ENCODE results near the gene THADA.

DNA sequence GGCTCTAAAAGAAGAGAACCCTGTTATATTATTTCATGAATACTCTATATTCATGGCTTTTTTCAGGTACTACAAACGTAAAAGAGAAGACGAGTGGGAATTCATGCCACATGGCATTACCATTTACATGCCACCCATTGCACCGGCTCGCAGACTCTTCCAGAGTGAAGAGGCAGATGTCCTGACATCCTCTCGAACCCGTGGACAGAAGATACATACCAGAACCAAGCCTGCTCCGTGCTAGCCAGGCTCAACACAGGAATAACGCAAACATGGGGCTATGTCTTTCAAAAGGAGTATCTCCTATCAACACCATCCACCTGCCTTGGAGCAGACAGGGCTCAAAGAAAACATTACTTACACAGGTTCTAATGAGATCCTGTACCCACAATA is 168.8 kb downstream of the THADA start:
- TF ChIP-seq, protein P1, sequence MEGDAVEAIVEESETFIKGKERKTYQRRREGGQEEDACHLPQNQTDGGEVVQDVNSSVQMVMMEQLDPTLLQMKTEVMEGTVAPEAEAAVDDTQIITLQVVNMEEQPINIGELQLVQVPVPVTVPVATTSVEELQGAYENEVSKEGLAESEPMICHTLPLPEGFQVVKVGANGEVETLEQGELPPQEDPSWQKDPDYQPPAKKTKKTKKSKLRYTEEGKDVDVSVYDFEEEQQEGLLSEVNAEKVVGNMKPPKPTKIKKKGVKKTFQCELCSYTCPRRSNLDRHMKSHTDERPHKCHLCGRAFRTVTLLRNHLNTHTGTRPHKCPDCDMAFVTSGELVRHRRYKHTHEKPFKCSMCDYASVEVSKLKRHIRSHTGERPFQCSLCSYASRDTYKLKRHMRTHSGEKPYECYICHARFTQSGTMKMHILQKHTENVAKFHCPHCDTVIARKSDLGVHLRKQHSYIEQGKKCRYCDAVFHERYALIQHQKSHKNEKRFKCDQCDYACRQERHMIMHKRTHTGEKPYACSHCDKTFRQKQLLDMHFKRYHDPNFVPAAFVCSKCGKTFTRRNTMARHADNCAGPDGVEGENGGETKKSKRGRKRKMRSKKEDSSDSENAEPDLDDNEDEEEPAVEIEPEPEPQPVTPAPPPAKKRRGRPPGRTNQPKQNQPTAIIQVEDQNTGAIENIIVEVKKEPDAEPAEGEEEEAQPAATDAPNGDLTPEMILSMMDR (IDR thresholded peaks at IDR 0.05; ENCODE audit: extremely low read depth in 1 of 2, insufficient read depth in 1 of 2, low read depth in 1 of 2, low read length in 2 of 2) = no peak
- TF ChIP-seq EZH2 (IDR thresholded peaks at IDR 0.05; ENCODE audit: borderline replicate concordance, low read depth, low read length, severe bottlenecking) (no peak), POLR2A (IDR thresholded peaks at IDR 0.05; ENCODE audit: low read depth, low read length) (no peak), POLR2AphosphoS5 (IDR thresholded peaks at IDR 0.05; ENCODE audit: insufficient read depth, low read depth, low read length) (no peak), MYC (IDR thresholded peaks at IDR 0.05; ENCODE audit: low read depth, low read length) (no peak), FOS (IDR thresholded peaks at IDR 0.05; ENCODE audit: borderline replicate concordance, insufficient read depth, low read length) (no peak)

Data from endothelial cell of umbilical vein (primary cell).